GM12801 (cell line): ENCODE data around the gene CKAP2L.

Experiments used
- TF ChIP-seq, protein P1 (sequence below): IDR thresholded peaks from one replicate; pipeline ENCODE4 v1.5.1; 2011; ENCODE audit warnings: control low read depth; ENCODE audit not compliant: insufficient read length; ENCODE audit errors: extremely low read depth

The CKAP2L gene

DNA sequence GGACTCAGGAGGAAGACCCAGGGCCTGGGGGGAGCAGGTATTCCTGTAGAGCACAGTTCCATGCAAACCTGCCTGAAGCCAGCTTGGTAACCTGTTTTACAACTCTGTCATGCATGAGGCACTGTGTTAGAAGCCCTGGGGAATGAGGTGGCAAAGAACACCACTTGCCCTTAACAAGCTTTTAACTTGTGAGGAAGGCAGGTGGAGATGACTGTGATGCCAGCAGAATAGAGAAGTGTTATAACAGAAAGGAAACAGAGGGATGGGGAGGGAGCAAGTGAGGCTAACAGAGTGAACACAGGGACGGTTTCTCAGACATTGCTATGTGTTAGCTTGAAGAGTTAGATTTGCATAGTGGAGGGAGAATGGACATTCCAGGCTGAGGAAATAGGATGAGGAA, 31.4 kb upstream of the CKAP2L start:
- TF ChIP-seq, protein P1, sequence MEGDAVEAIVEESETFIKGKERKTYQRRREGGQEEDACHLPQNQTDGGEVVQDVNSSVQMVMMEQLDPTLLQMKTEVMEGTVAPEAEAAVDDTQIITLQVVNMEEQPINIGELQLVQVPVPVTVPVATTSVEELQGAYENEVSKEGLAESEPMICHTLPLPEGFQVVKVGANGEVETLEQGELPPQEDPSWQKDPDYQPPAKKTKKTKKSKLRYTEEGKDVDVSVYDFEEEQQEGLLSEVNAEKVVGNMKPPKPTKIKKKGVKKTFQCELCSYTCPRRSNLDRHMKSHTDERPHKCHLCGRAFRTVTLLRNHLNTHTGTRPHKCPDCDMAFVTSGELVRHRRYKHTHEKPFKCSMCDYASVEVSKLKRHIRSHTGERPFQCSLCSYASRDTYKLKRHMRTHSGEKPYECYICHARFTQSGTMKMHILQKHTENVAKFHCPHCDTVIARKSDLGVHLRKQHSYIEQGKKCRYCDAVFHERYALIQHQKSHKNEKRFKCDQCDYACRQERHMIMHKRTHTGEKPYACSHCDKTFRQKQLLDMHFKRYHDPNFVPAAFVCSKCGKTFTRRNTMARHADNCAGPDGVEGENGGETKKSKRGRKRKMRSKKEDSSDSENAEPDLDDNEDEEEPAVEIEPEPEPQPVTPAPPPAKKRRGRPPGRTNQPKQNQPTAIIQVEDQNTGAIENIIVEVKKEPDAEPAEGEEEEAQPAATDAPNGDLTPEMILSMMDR, result no peak

DNA sequence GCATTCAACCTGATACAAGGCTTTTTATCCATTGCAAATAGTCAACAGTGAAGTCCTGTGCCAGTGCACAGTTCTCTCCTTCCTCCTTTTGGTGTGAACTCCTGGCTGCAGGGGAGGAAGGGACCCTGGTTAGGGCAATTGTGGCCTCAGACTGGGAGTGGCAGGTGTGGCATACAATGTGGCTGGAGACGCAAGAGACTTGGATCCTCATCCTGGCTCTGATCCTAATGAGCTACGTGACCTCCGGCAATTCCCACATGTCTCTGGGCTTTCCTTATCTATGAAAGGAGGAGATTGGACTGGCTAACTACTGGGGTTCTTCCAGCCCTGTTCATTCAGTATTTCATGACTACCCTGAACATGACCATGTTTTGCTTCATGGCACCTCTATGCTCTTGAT, 30.4 kb upstream of the CKAP2L start:
- TF ChIP-seq, protein P1, result no peak

DNA sequence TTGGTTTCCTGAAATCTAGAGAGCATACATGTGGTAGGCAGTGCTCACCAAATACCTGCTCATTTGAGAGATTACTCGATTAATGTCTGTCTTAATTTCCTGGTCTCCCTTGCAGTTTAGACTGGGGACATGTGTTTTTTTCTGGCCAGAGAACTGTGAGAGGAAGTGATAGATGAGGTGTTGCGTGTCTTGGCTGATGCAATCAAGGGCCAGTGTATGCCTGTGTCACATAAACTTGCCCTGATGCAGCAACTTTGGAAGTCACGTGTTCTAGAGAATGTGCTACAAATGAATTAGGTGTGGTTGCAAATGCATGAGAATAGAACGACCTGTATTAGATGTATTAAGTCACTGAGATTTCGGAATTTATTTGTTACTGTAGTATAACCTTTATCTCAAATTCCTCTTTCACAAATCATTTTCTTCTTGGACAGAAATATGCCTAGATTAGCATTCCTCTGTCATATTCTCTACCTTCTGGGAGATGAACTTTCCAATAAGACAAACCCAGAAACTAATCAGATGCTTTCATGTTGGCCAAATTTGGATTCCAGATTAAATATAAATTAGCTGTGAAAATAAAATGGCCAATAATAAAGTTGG, 29.8 kb upstream of the CKAP2L start:
- TF ChIP-seq, protein P1, result no peak

DNA sequence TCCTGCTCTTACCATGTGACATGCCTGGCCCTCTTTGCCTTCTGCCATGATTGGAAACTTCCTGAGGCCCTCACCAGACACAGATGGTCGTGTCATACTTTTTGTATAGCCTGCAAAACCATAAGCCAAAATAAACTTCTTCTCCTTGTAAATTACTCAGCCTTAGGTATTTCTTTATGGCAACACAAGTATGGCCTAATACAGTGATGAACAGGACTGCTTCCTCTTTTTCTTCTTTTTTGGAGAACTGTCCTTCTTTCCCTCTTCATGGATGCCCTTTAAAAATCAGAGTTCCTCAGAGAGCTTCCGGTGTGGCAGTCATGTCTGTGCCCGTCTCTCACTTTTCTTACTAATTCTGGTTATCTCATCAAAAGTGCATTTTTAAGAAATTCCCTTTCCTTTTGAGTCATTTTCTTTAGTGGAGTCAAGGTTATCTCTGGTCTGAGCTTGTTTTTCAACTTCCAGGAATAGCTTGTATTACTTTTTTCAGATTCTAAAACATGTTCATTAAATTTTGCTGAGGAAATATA, 29.1 kb upstream of the CKAP2L start:
- TF ChIP-seq, protein P1, result no peak

DNA sequence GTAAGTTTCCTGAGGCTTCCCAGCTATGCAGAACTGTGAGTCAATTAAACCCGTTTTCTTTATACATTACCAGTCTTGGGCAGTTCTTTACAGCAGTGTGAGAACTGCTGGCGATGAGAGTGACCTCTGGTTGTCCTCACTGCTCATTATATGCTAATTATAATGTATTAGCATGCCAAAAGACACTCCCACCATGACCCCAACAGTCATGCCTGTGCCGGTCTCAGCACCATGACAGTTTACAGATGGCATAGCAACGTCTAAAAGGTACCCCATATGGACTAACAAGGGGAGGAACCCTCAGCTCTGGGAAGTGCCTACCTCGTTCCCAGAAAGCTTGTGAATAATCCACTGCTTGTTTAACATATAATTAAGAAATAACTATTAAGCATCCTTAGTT, 28.0 kb upstream of the CKAP2L start:
- TF ChIP-seq, protein P1, result no peak

DNA sequence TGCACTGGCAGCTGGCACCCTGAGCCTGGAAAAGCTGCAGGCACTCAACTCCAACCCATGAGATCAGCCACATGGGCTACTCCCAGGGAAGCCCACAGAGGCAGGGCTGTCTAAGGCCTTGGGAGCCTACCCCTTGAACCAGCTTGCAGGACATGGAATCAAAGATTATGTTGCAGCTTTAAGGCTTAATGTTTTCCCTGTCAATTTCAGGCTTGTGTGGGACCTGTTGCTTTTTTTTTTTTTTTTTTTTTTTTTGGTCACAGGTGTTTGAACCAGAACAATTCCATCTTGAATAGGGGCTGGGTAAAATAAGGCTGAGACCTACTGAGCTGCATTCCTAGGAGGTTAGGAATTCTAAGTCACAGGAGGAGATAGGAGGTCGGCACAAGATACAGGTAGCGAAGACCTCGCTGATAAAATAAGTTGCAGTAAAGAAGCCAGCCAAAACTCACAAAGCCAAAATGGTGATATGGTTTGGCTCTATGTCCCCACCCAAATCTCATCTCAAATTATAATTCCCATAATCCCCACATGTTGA, 27.4 kb upstream of the CKAP2L start:
- TF ChIP-seq, protein P1, result no peak

DNA sequence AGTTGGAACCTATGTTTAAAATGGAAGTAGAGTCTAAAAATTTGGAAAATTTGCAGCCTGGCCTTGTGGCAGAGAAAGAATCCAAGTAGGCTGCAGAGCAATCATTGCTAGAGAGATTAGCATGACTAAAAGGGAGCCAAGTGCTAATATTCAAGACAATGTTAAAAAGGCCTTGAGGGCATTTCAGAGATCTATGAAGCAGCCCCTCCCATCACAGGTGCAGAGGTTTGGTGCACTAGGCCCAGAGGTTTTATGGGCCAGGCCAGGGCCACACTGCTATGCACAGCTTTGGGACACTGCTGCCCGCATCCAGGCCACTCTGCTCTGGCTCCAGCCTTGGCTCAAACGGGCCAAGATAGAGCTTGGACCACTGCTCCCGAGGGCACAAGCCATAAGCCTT, 26.6 kb upstream of the CKAP2L start:
- TF ChIP-seq, protein P1, result no peak
